DMS 273 (cell line): ENCODE results near the gene PPIF.

Experiments used
- DNase-seq: peaks from one replicate; lab custom pipeline; 2025; ENCODE audit not compliant: unreplicated experiment; lab: John Stamatoyannopoulos, UW

PPIF gene

GRCh38 chr10:79313320-79313719 is 33.9 kb upstream of the PPIF start:
- DNase-seq: no peak

GRCh38 chr10:79313911-79314439 is 33.3 kb upstream of the PPIF start:
- peak; percentile 92 for DNase-seq

DNA sequence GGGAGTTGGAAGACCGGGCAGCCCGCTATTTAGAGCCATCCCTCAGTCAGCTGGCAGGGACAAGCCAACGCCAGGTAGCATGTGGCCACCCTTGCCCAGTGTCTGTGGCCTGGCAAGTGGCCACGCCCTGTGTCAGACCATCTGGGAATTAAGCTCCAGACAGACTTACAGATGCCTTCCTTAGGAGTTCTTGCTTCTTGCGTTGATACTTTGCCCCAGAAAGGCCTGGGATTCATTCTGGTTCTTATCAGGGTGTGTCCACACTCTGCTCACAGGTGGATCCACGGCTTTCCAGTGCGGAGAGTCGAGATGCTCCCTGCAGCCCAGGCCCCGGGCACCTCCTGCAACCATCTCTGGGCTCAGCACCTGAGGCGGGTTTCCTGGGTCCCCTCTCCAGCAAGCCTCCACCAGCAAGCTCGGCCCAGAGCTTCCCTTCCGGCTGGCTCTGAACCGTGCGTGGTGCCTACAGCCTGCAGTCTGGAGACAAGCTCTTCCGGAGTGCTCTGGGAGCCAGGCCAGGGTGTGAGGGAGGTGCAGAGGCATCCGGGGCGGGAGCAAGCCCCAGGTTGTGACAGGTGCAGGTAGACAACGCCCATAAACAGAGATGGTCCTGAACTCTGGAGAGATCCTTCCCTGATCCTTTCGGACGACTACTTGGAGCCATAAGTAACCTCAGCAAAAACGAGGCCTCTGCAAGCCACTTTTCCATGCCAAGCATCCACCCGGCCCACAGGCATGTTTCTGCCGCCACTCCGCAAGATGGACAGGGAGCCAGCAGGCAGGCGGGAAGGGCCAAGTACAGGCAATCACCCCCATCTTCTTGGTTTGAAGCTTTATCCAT is 32.3 kb upstream of the PPIF start:
- peak; percentile 56 for DNase-seq

DNA sequence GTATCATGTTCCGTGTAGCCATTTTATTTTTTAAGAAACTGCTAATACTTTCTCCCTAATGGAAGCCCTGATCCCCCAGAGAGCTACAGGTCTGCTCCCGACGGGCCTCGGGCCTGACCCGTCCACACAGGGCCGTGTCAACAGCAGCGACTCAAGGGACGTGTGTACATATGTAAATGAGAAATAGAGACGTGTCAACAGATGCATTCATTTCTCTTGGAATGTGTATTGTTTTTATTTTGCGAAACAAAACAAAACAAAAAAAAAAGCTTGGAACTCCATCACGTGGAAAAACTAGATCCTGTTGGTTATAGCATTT is 31.7 kb upstream of the PPIF start:
- DNase-seq: no peak

DNA sequence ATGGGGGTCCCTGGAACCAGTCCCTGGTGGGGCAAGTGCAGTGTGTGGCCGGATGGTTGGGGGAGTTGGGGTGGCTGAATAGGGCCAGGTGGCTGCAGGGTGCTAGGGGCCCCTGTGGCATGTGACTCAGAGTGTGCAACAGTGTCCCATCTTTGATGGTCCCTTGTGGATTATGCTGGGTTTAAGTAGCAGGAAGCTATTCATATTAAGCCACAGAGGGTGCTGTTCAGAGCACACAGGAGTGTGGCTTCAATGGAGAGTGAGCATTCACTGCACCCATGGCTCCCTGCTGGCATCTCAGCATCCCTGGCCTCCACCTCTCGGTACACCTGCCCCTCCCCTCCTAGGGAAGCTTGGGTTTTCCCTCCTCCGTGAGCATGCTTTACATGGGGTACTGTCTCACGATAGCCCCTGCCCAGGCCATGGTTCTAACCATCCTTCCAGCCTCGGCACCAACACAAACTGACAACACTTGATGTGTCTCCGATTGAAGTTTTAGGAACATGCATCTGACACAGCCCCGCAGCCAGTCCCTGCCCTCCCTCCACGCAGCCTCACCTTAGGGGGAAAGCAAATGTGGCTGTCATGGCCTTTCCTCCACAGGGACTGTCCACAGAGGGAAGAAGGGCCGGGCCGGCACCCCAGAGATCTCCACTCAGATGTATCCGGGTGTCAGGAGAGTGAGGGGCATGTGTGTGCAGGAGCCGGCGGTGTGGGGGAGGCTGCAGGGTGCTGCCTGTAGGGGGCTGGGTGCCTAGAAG is 30.4 kb upstream of the PPIF start:
- peak; percentile 30 for DNase-seq

GRCh38 chr10:79318369-79318768 is 28.9 kb upstream of the PPIF start:
- DNase-seq: no peak

GRCh38 chr10:79319115-79319771 is 28.0 kb upstream of the PPIF start:
- DNase-seq: peak; percentile 21

DNA sequence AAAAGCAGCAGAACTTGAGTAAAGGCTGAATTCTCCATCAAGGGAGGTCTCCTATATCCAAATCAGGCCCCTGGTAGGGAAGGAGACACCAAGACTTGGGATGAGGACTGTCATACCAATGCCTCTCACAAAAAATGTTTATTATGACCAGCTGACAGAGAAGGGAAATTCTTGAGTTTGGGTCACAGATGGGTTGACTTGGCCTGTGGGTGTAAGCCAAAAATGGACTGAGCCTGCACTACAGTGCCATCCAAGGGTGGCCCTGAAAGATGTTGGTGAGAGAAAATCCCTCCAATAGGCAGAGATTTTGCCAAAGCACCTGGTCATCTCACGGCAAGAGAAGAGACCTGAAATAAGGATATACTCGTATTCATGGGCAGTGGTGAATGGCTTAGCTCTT is 27.0 kb upstream of the PPIF start:
- no peak for DNase-seq

GRCh38 chr10:79320820-79321493 is 26.3 kb upstream of the PPIF start:
- no peak for DNase-seq

GRCh38 chr10:79321494-79321882 is 25.8 kb upstream of the PPIF start:
- no peak for DNase-seq

GRCh38 chr10:79321951-79322350 is 25.3 kb upstream of the PPIF start:
- no peak for DNase-seq

GRCh38 chr10:79322616-79323543 is 24.4 kb upstream of the PPIF start:
- DNase-seq: no peak

DNA sequence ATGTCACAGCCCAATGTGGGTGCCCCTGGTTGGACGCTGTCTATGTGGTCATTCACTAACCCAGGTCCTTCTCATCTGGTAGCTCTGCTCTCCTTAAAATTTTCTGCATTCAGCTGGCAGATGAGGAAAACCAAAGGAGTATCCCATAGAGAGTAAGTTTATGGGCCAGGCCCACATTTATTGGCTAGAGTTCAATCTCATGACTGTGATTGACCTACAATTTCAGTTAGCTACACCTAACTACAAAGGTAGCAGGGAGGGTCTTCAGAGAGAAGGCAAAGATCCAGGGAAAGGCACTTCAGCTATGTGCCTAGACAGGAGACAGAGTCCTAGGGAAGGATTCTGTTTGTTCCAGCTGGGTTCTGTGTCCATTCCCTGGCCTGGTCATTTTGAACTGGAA is 23.7 kb upstream of the PPIF start:
- DNase-seq: no peak

- no peak for DNase-seq
These were observed 23.1 kb upstream of the PPIF start for GRCh38 chr10:79324032-79324695.

GRCh38 chr10:79326361-79327089 is 20.7 kb upstream of the PPIF start:
- no peak for DNase-seq

DNA sequence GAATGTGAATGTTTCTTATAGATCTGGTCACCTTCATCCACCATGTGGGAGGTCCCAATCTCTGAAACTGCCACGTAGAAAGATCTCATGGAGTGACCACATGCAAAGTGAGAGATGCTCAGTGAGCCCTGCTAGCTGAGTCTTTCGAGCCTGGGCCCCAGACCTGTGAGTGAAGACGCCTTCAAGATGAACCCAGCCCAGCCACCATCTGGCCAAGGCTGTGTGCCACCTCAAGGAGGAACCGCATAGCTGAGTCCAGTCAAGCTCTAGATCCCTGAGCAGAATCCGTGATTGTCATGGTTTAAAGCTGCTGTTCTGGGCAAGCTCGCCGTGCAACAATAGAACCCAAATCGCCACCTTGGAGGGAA is 20.2 kb upstream of the PPIF start:
- no peak for DNase-seq

DNA sequence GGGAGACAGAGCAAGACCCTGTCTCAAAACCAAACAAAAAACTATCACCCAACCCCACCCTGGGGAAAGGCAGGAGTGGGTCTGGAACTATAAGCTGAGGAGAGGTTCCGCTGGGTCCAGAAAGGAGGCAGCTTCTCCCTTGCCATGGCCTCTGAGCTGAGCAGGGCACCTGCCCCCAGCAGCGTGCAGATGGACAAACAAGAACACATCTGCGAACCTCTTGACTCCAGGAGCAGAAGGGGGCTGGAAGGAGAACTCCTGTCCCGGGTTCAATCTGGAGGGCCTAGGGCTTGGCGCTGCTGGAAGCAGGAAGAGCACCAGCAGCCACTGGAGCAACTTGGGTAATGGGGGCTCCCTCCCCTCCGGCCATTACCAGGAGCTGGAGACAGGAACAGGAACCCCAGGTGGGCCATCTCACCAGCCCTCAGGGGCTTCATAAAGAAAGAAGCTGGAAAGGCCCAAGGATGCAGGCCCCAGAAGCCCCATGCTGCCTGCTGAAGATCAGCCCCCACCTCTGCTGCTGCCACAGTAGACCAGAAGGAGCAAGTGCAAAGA is 19.0 kb upstream of the PPIF start:
- DNase-seq: no peak

GRCh38 chr10:79328737-79329504 is 18.3 kb upstream of the PPIF start:
- no peak for DNase-seq
